ENCODE data around the gene NEU2.
A peak's percentile ranks its signal among the peaks of the same experiment; 100 is the strongest.

- TF ChIP-seq CTCF (IDR thresholded peaks at IDR 0.05; ENCODE audit: low read depth, low read length) (peak; percentile 95), POLR2A (IDR thresholded peaks at IDR 0.05; ENCODE audit: extremely low read depth, insufficient read length) (no peak), MAX (IDR thresholded peaks at IDR 0.05; ENCODE audit: low read depth, low read length) (no peak)
These were observed 21.7 kb downstream of the NEU2 start for GRCh38 chr2:233053928-233054784.

Data from NB4 (cell line).